Mesothelial cell of epicardium (in vitro differentiated cells): ENCODE results near the gene ABCA2. TPM values are rescaled to one million over a fixed set of nuclear protein-coding genes. Genes with fewer than 3 reads are reported as not detected.

Source experiments
- DNase-seq, 2 experiments: peaks; one replicate each; pipeline ENCODE4 v3.0.0; 2021; ENCODE audit warnings: low spot score in 2 of 2; ENCODE audit not compliant: unreplicated experiment in 2 of 2
- H3K27ac Mint-ChIP-seq: 2 replicates; pipeline ENCODE4 v1.8.0; 2021; ENCODE audit warnings: mixed read lengths
- H3K27me3 Mint-ChIP-seq: 2 replicates; pipeline ENCODE4 v1.8.0; 2021; ENCODE audit warnings: low read depth, mixed read lengths
- H3K36me3 Mint-ChIP-seq: 2 replicates; pipeline ENCODE4 v1.8.0; 2021; ENCODE audit warnings: mixed read lengths
- H3K4me1 Mint-ChIP-seq: 2 replicates; pipeline ENCODE4 v1.8.0; 2021; ENCODE audit warnings: mixed read lengths
- H3K4me3 Mint-ChIP-seq: 2 replicates; pipeline ENCODE4 v1.8.0; 2021; ENCODE audit warnings: mild to moderate bottlenecking, moderate library complexity, mixed read lengths
- H3K9me3 Mint-ChIP-seq: 2 replicates; pipeline ENCODE4 v1.8.0; 2021; ENCODE audit warnings: mixed read lengths
- total RNA-seq: library from RNA; stranded (reverse); gene quantifications from 3 replicates; pipeline ENCODE4 v1.2.1, GENCODE V29; 2021
- TF ChIP-seq, protein P1 (sequence below): fragments of 200-600 bp; sonication (generic); IDR thresholded peaks from one replicate; pipeline ENCODE4 v1.5.0; 2021; ENCODE audit warnings: antibody characterized with exemption; ENCODE audit not compliant: unreplicated experiment

Gene ABCA2
- total RNA-seq, 1 donor from 2014 or later = 58.7 TPM

- Mint-ChIP-seq H3K4me1 (peaks cover 5% of the 10 kb centered on the region), H3K27me3 (peaks cover 52% of the 10 kb centered on the region), H3K36me3 (no peaks in the 10 kb centered on the region), H3K27ac (no peak overlapping the region), H3K9me3 (no peaks in the 10 kb centered on the region), H3K4me3 (peak overlapping the region; percentile 63)
- no peak for DNase-seq
- TF ChIP-seq, protein P1, sequence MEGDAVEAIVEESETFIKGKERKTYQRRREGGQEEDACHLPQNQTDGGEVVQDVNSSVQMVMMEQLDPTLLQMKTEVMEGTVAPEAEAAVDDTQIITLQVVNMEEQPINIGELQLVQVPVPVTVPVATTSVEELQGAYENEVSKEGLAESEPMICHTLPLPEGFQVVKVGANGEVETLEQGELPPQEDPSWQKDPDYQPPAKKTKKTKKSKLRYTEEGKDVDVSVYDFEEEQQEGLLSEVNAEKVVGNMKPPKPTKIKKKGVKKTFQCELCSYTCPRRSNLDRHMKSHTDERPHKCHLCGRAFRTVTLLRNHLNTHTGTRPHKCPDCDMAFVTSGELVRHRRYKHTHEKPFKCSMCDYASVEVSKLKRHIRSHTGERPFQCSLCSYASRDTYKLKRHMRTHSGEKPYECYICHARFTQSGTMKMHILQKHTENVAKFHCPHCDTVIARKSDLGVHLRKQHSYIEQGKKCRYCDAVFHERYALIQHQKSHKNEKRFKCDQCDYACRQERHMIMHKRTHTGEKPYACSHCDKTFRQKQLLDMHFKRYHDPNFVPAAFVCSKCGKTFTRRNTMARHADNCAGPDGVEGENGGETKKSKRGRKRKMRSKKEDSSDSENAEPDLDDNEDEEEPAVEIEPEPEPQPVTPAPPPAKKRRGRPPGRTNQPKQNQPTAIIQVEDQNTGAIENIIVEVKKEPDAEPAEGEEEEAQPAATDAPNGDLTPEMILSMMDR = no peak
These were observed 16.6 kb upstream of the ABCA2 start for GRCh38 chr9:137044502-137045177.

GRCh38 chr9:137044037-137044436 lies 16.0 kb upstream of the ABCA2 start:
- peaks cover 46% of the 10 kb centered on the region for H3K27me3 Mint-ChIP-seq
- peaks cover 5% of the 10 kb centered on the region for H3K4me1 Mint-ChIP-seq
- no peak overlapping the region for H3K4me3 Mint-ChIP-seq
- TF ChIP-seq, protein P1 = no peak
- no peak for DNase-seq
- H3K36me3 Mint-ChIP-seq = no peaks in the 10 kb centered on the region
- H3K9me3 Mint-ChIP-seq = no peaks in the 10 kb centered on the region
- H3K27ac Mint-ChIP-seq = no peak overlapping the region

DNA sequence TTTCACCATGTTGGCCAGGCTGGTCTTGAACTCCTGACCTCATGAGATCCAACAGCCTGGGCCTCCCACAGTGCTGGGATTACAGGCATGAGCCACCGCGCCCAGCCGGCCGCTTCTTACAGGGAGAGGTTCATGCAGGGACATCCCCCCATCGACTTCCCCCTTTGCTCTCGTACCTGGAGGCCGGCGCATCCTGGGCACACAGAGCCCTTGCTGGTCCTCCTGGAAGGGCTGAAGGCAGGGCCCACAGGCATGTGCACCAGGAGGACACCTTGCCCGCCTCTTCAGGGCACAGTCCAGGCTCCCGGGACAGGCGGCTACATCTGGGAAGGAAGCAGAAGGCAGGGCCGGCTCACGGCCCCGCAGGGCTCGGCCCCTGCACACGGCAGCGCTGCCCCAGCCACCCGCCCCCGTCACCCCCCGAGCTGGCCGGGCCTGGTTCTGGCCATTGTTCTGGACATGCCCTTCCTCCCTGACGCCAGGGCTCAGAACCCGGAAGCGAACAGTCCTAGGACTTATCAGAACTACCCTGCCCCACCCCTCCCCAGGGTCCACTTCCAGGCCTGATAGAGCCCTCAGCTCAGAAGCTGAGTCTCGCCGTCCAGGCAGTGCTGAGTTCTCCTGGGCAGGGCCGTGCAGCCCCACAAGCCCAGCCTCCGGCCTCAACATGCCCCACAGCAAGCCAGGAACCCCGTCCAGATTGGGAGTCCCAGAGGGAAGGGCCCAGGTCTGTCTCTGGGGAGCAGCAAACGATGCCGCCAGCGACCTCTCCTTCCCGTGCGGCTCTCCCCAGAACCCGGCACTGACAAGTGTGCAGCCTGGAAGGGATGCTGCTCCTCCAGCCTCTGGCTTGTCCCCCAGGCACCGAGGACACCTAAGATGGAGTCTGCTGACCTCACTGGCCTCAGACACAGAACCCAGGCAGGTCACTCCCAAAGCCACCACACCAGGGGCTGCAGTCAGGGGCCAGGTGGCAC lies 15.0 kb upstream of the ABCA2 start:
- no peaks in the 10 kb centered on the region for H3K36me3 Mint-ChIP-seq
- no peak overlapping the region for H3K4me3 Mint-ChIP-seq
- H3K27me3 Mint-ChIP-seq = peaks cover 39% of the 10 kb centered on the region
- peaks cover 5% of the 10 kb centered on the region for H3K4me1 Mint-ChIP-seq
- DNase-seq = no peak
- TF ChIP-seq, protein P1 = no peak
- no peaks in the 10 kb centered on the region for H3K9me3 Mint-ChIP-seq
- H3K27ac Mint-ChIP-seq = no peak overlapping the region

DNA sequence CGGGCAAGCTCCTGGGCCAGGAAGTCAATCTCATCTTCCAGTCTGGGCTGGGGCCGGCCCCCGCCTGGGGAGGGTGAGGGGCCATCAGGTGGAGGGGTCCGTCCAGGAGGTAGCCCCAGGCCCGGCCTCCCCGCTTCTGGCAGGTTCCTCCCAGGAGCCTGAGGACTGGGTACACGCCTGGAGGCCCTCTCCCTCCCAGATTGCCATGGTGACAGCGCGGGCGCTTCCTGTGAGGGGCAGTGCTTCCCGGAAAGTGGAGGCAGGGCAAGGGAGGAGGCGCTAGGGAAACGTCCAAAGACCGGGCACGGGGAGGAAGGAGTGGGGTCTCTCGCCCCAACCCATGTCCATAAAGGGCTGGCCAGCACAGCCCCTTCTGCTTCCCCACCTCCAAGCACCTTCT lies 13.1 kb upstream of the ABCA2 start:
- no peaks in the 10 kb centered on the region for H3K9me3 Mint-ChIP-seq
- TF ChIP-seq, protein P1 = no peak
- H3K27ac Mint-ChIP-seq = no peak overlapping the region
- no peak overlapping the region for H3K4me3 Mint-ChIP-seq
- H3K27me3 Mint-ChIP-seq = peaks cover 21% of the 10 kb centered on the region
- DNase-seq = no peak
- H3K36me3 Mint-ChIP-seq = no peaks in the 10 kb centered on the region
- peaks cover 5% of the 10 kb centered on the region for H3K4me1 Mint-ChIP-seq

DNA sequence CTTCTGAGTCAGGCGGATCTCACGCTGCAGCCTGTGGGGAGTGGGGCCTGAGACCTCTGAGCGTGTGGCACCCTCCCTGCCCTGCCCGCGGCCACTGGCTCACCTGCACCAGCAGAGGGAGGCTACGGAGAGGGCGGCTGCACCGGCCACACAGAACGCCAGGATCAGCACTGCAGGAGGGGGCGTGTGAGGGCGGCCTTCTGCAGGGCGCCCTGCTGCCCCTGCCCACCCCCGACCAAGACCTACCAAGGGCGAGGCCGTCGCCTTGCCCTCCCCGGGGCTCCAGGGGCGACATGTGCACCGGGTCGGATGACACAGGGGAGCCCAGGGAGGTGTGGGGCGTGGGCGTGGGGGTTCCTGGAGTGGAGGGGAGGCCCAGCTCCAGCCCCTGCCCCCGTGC lies 12.5 kb upstream of the ABCA2 start:
- Mint-ChIP-seq H3K27me3 (peaks cover 21% of the 10 kb centered on the region), H3K36me3 (no peaks in the 10 kb centered on the region), H3K9me3 (no peaks in the 10 kb centered on the region), H3K4me1 (peaks cover 5% of the 10 kb centered on the region), H3K4me3 (no peak overlapping the region), H3K27ac (no peak overlapping the region)
- DNase-seq = no peak
- TF ChIP-seq, protein P1 = no peak
